Panc1 (cell line): Measurements from ENCODE around the gene FECH. TPM values are rescaled to one million over a fixed set of nuclear protein-coding genes. Genes with fewer than 3 reads are reported as not detected.

Experiments used
- ATAC-seq: fragments of 200-7000 bp; cut with Tn5 transposase; 2 replicates; pipeline ENCODE4 v1.9.1; 2020; ENCODE audit warnings: mild to moderate bottlenecking, moderate library complexity
- BruUV-seq: library from RNA; stranded (reverse); fragments of 400-500 nt; replicated peaks from 2 replicates; lab custom pipeline; 2021; lab: Mats Ljungman, UMichigan
- CTCF ChIA-PET: fragments of 300-600 bp; sonication (Branson Sonifier 250); formaldehyde crosslinking; loops from one replicate; lab custom pipeline; 2022; ENCODE audit warnings: antibody characterized with exemption; lab: Charles Lee
- POLR2A ChIA-PET: fragments of 300-600 bp; sonication (Branson Sonifier 250); formaldehyde crosslinking; loops from one replicate; lab custom pipeline; 2022; ENCODE audit warnings: antibody characterized with exemption; lab: Charles Lee
- DNase-seq: peaks from one replicate; pipeline ENCODE4 v3.0.0-alpha.2; 2010; ENCODE audit warnings: low read depth, low spot score
- H3K27ac ChIP-seq: 2 replicates; pipeline ENCODE4 v1.5.1; 2011; ENCODE audit warnings: mild to moderate bottlenecking, low read length, inconsistent platforms
- H3K27me3 ChIP-seq: fragments of 200-500 bp; sonication (Bioruptor generic); 2 replicates; pipeline ENCODE4 v1.6.0; 2014; ENCODE audit warnings: low read length, inconsistent platforms; ENCODE audit not compliant: control insufficient read depth, insufficient read depth
- H3K36me3 ChIP-seq: fragments of 200-500 bp; sonication (Bioruptor generic); 2 replicates; pipeline ENCODE4 v1.5.1; 2014; ENCODE audit warnings: inconsistent platforms, mild to moderate bottlenecking, low read length, moderate library complexity; ENCODE audit not compliant: control insufficient read depth, insufficient read depth
- H3K4me1 ChIP-seq: 2 replicates; pipeline ENCODE4 v1.5.1; 2011; ENCODE audit warnings: inconsistent platforms, mild to moderate bottlenecking, low read length, moderate library complexity; ENCODE audit not compliant: control insufficient read depth, insufficient read depth
- H3K4me3 ChIP-seq, 2 experiments: 2 replicates each; pipeline ENCODE4 v1.5.1; 2011 to 2012; ENCODE audit warnings: low read depth in 2 of 2, low read length in 2 of 2, mild to moderate bottlenecking in 2 of 2, inconsistent platforms in 1 of 2, moderate library complexity in 1 of 2
- H3K9me3 ChIP-seq: fragments of 200-500 bp; sonication (Bioruptor generic); 2 replicates; pipeline ENCODE4 v1.5.1; 2014; ENCODE audit warnings: low read depth, mild to moderate bottlenecking, inconsistent platforms, low read length, moderate library complexity; ENCODE audit not compliant: control insufficient read depth, insufficient read depth
- CTCF ChIP-seq: fragments of 450-650 bp; IDR thresholded peaks from 2 replicates; pipeline ENCODE4 v1.5.1; 2017; ENCODE audit warnings: mild to moderate bottlenecking
- POLR2AphosphoS5 ChIP-seq: IDR thresholded peaks from 2 replicates; pipeline ENCODE4 v1.6.1; 2012; ENCODE audit warnings: mild to moderate bottlenecking, low read depth, low read length, moderate library complexity
- REST ChIP-seq, 2 experiments: IDR thresholded peaks; 2 replicates each; pipeline ENCODE4 v1.6.1; 2011 to 2012; ENCODE audit warnings: low read depth in 2 of 2, control low read depth in 1 of 2, low read length in 1 of 2, mild to moderate bottlenecking in 1 of 2, moderate library complexity in 1 of 2; ENCODE audit not compliant: insufficient read depth in 1 of 2
- SIN3A ChIP-seq: IDR thresholded peaks from 2 replicates; pipeline ENCODE4 v1.6.1; 2012; ENCODE audit warnings: low read depth, mild to moderate bottlenecking, low read length, moderate library complexity, borderline replicate concordance; ENCODE audit not compliant: insufficient read depth
- TCF7L2 ChIP-seq: IDR thresholded peaks from 2 replicates; pipeline ENCODE4 v1.6.1; 2011; ENCODE audit warnings: mild to moderate bottlenecking, low read depth, low read length, inconsistent platforms
- in situ Hi-C: cut with HindIII; loops from 2 replicates; pipeline ENCODE4 v1.10.0; 2016; ENCODE audit warnings: low sequenced_read_pairs, low pct_unique_long_range_greater_than_20kb
- intact Hi-C: fragments of 100-400 bp; cut with micrococcal nuclease; formaldehyde crosslinking; loops from one replicate; pipeline ENCODE4 v1.10.0; 2022; ENCODE audit not compliant: unreplicated experiment
- total RNA-seq: library from RNA; stranded (reverse); gene quantifications from one replicate; pipeline ENCODE4 v1.2.1, GENCODE V29; 2021; ENCODE audit not compliant: unreplicated experiment

The FECH gene
- total RNA-seq, 1 experiment from 2014 or later: 25.2 TPM

GRCh38 chr18:57547260-57547659 lies 39.2 kb downstream of the FECH start:
- no peaks in the 10 kb centered on the region for H3K4me1 ChIP-seq
- H3K27ac ChIP-seq: no peak overlapping the region
- no peaks in the 10 kb centered on the region for H3K9me3 ChIP-seq
- BruUV-seq: no TSS peak
- ChIA-PET CTCF (interaction anchor here (0.7 kb wide), 1 partner anchor 18 kb away, joined by 5 read pairs; no protein-coding TSS in a partner anchor), POLR2A (no interaction called here)
- TF ChIP-seq CTCF (no peak), POLR2AphosphoS5 (no peak), TCF7L2 (no peak), SIN3A (no peak), REST (IDR thresholded peaks at IDR 0.05; ENCODE audit: insufficient read depth in 1 of 2, low read depth in 2 of 2, low read length in 1 of 2) (no peak)
- H3K27me3 ChIP-seq: no peaks in the 10 kb centered on the region
- ATAC-seq: no peak
- in situ Hi-C loops: no loop called here
- intact Hi-C loops: no loop called here
- H3K36me3 ChIP-seq: no peaks in the 10 kb centered on the region
- no peak for DNase-seq
- no peak overlapping the region for H3K4me3 ChIP-seq

GRCh38 chr18:57544936-57545660 lies 41.4 kb downstream of the FECH start:
- intact Hi-C loops: no loop called here
- no peak overlapping the region for H3K27ac ChIP-seq
- ATAC-seq: no peak
- TF ChIP-seq TCF7L2 (no peak), POLR2AphosphoS5 (no peak), SIN3A (no peak), CTCF (no peak), REST (IDR thresholded peaks at IDR 0.05; ENCODE audit: insufficient read depth in 1 of 2, low read depth in 2 of 2, low read length in 1 of 2) (no peak)
- no peaks in the 10 kb centered on the region for H3K4me1 ChIP-seq
- no peaks in the 10 kb centered on the region for H3K27me3 ChIP-seq
- H3K9me3 ChIP-seq: no peaks in the 10 kb centered on the region
- CTCF ChIA-PET: no interaction called here
- no peaks in the 10 kb centered on the region for H3K36me3 ChIP-seq
- H3K4me3 ChIP-seq: no peak overlapping the region
- in situ Hi-C loops: no loop called here
- no TSS peak for BruUV-seq
- POLR2A ChIA-PET: no interaction called here
- no peak for DNase-seq
